ENCODE results near the gene GDF2. TPM values are rescaled to one million over a fixed set of nuclear protein-coding genes. Genes with fewer than 3 reads are reported as not detected.

Gene GDF2
- total RNA-seq, 1 donor from 2014 or later: not detected

GRCh38 chr10:47309408-47310089 lies 12.7 kb upstream of the GDF2 start:
- no peaks in the 10 kb centered on the region for H3K36me3 Mint-ChIP-seq (ENCODE audit: unreplicated experiment)
- no peaks in the 10 kb centered on the region for H3K4me1 Mint-ChIP-seq (ENCODE audit: low read depth, unreplicated experiment)
- peaks cover 5% of the 10 kb centered on the region for H3K27me3 Mint-ChIP-seq (ENCODE audit: unreplicated experiment)
- H3K4me3 Mint-ChIP-seq (ENCODE audit: unreplicated experiment): no peak overlapping the region
- TF ChIP-seq CTCF (IDR thresholded peaks at IDR 0.05; ENCODE audit: partially characterized antibody, unreplicated experiment): peak; percentile 56
- no peaks in the 10 kb centered on the region for H3K9me3 Mint-ChIP-seq (ENCODE audit: unreplicated experiment)
- DNase-seq: no peak
- H3K27ac Mint-ChIP-seq (ENCODE audit: unreplicated experiment): no peak overlapping the region

- no peaks in the 10 kb centered on the region for H3K4me1 Mint-ChIP-seq (ENCODE audit: low read depth, unreplicated experiment)
- no peak for DNase-seq
- TF ChIP-seq CTCF (IDR thresholded peaks at IDR 0.05; ENCODE audit: partially characterized antibody, unreplicated experiment): no peak
- peaks cover 2% of the 10 kb centered on the region for H3K27me3 Mint-ChIP-seq (ENCODE audit: unreplicated experiment)
- H3K27ac Mint-ChIP-seq (ENCODE audit: unreplicated experiment): no peak overlapping the region
- H3K9me3 Mint-ChIP-seq (ENCODE audit: unreplicated experiment): no peaks in the 10 kb centered on the region
- no peaks in the 10 kb centered on the region for H3K36me3 Mint-ChIP-seq (ENCODE audit: unreplicated experiment)
- H3K4me3 Mint-ChIP-seq (ENCODE audit: unreplicated experiment): no peak overlapping the region
These were observed 12.2 kb upstream of the GDF2 start for GRCh38 chr10:47310090-47310505.

DNA sequence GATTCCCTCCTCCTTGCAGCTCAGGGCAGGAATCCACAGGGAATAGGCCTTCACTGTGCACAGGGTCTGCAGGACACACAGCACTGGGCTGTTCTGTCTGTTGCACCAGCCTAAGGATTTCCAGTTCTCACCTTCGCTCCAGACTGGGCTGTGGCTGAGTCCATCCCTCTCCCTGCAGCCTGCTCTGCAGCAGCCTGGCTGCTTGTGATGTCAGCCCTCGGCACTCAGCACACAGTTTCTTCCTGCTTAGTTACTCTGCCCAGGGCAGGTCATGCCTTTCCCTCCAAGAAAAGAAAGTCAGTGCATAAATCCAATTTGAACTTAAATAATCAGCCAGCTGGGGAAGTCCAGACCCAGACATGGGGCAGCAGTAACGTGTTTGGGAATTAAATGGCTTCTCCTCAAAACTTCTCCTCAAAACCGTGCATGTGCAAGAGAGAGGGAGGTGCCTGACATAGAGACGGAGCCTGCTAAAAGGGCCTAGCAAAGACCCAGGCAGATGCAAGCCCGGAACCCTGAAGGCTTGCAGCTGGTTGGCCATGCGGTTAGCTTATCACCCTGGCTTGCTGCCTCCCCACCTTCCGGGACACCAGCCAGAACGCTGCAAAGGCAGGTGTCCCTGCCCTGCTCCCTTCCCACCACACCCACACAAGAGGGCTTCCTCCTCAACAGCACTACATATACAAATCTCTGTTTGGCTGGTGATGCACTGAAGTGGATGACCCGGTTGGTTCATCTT lies 10.9 kb upstream of the GDF2 start:
- Mint-ChIP-seq H3K36me3 (ENCODE audit: unreplicated experiment) (no peaks in the 10 kb centered on the region), H3K27ac (ENCODE audit: unreplicated experiment) (no peak overlapping the region), H3K27me3 (ENCODE audit: unreplicated experiment) (peaks cover 2% of the 10 kb centered on the region), H3K4me3 (ENCODE audit: unreplicated experiment) (no peak overlapping the region), H3K9me3 (ENCODE audit: unreplicated experiment) (no peaks in the 10 kb centered on the region), H3K4me1 (ENCODE audit: low read depth, unreplicated experiment) (no peaks in the 10 kb centered on the region)
- no peak for TF ChIP-seq CTCF (IDR thresholded peaks at IDR 0.05; ENCODE audit: partially characterized antibody, unreplicated experiment)
- DNase-seq: no peak

DNA sequence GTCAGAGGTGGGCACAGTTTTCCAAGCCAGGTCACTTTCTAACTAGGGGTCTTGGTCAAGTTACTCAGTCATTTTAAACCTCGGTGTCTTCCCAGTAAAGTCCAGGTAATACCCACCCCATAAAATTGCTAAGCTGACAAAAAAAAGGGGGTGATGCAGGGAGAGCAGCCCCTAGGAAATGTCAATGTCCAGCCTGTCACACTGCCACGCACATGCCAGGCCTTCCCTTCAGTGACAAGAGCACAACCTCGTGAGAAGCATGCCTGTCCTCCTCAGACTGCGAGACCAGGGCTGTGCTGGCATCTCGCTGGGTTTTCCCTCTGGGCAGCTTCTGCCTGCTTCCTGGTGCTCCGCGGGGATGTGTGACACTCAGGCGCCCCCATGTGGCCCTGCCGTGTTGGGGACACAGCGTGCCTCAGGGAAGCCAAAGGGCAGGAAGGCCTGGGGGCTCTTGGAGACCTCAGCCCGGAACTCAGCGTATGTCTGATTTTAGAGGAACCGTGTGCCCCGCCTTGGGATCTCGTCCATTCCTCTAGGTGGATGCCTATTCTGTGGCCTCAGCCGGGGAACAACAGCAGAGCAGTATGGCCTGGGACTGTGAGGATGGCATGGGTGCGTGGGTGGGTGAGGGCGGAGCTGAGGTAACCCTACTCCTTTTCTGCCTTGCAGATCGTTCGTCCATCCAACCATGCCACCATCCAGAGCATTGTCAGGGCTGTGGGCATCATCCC lies 10.2 kb upstream of the GDF2 start:
- DNase-seq: peak; percentile 85
- TF ChIP-seq CTCF (IDR thresholded peaks at IDR 0.05; ENCODE audit: partially characterized antibody, unreplicated experiment): peak; percentile 41
- Mint-ChIP-seq H3K9me3 (ENCODE audit: unreplicated experiment) (no peaks in the 10 kb centered on the region), H3K4me1 (ENCODE audit: low read depth, unreplicated experiment) (no peaks in the 10 kb centered on the region), H3K27ac (ENCODE audit: unreplicated experiment) (no peak overlapping the region), H3K36me3 (ENCODE audit: unreplicated experiment) (no peaks in the 10 kb centered on the region), H3K27me3 (ENCODE audit: unreplicated experiment) (peaks cover 2% of the 10 kb centered on the region), H3K4me3 (ENCODE audit: unreplicated experiment) (no peak overlapping the region)

All from glutamatergic neuron (in vitro differentiated cells).